ENCODE data around the gene TACC2.

- TF ChIP-seq CTCF (conservative IDR thresholded peaks at IDR 0.05), result no peak
- no peak for TF ChIP-seq EZH2 (IDR thresholded peaks at IDR 0.05; ENCODE audit: low read depth)
Observed at GRCh38 chr10:122062831-122063674, 74.1 kb downstream of the TACC2 start.
